Neural cell (in vitro differentiated cells): Measurements from ENCODE around the gene RNLS. TPM values are rescaled to one million over a fixed set of nuclear protein-coding genes. Genes with fewer than 3 reads are reported as not detected.

Source experiments
- H2AFZ ChIP-seq: fragments of 200-600, 300-800 bp; sonication (generic), shearing (Covaris generic); 2 replicates; pipeline ENCODE4 v1.6.0; 2014; ENCODE audit warnings: low read depth, mild to moderate bottlenecking, antibody characterized with exemption, low read length, moderate library complexity
- H3F3A ChIP-seq: fragments of 200-600 bp; shearing (Covaris generic); 2 replicates; pipeline ENCODE4 v1.6.1; 2016; ENCODE audit warnings: mild to moderate bottlenecking, moderate library complexity, mixed read lengths, antibody characterized with exemption, low read length; ENCODE audit not compliant: insufficient read depth, poor library complexity, severe bottlenecking
- H3K27ac ChIP-seq: fragments of 200-600, 300-800 bp; sonication (generic), shearing (Covaris generic); 2 replicates; pipeline ENCODE4 v1.5.1; 2014; ENCODE audit warnings: mild to moderate bottlenecking, low read length, moderate library complexity
- H3K27me3 ChIP-seq: fragments of 300-800, 200-600 bp; sonication (generic), shearing (Covaris generic); 2 replicates; pipeline ENCODE4 v1.6.0; 2014; ENCODE audit warnings: mild to moderate bottlenecking, low read depth, low read length, moderate library complexity; ENCODE audit not compliant: insufficient read depth
- H3K36me3 ChIP-seq: fragments of 300-800, 200-600 bp; sonication (generic), shearing (Covaris generic); 2 replicates; pipeline ENCODE4 v1.5.1; 2014; ENCODE audit warnings: mild to moderate bottlenecking, antibody characterized with exemption, low read length, moderate library complexity; ENCODE audit not compliant: insufficient read depth
- H3K4me2 ChIP-seq: fragments of 300-800, 200-600 bp; sonication (generic), shearing (Covaris generic); 2 replicates; pipeline ENCODE4 v1.6.0; 2014; ENCODE audit warnings: mild to moderate bottlenecking, low read length
- H3K4me3 ChIP-seq: fragments of 300-800, 200-600 bp; sonication (generic), shearing (Covaris generic); 2 replicates; pipeline ENCODE4 v1.5.1; 2014; ENCODE audit warnings: mild to moderate bottlenecking, low read length, moderate library complexity
- H3K79me2 ChIP-seq: fragments of 200-600 bp; shearing (Covaris generic); replicated peaks from 2 replicates; pipeline ENCODE4 v1.6.0; 2014; ENCODE audit warnings: mild to moderate bottlenecking, low read length, moderate library complexity; ENCODE audit not compliant: insufficient read depth
- H3K9ac ChIP-seq: fragments of 300-800, 200-600 bp; sonication (generic), shearing (Covaris generic); 2 replicates; pipeline ENCODE4 v1.6.1; 2016; ENCODE audit warnings: mild to moderate bottlenecking, low read length, mixed read lengths
- H3K9me2 ChIP-seq: fragments of 200-600 bp; shearing (Covaris generic); 2 replicates; pipeline ENCODE4 v1.6.1; 2016; ENCODE audit warnings: mild to moderate bottlenecking, low read length, mixed read lengths; ENCODE audit not compliant: insufficient read depth
- H3K9me3 ChIP-seq: fragments of 200-600, 300-800 bp; sonication (generic), shearing (Covaris generic); 2 replicates; pipeline ENCODE4 v1.6.1; 2016; ENCODE audit warnings: mild to moderate bottlenecking, mixed run types, low read length, moderate library complexity, mixed read lengths
- H4K20me1 ChIP-seq: fragments of 200-600 bp; shearing (Covaris generic); 2 replicates; pipeline ENCODE4 v1.6.1; 2016; ENCODE audit warnings: mild to moderate bottlenecking, mixed run types; ENCODE audit not compliant: insufficient read depth
- CTCF ChIP-seq: fragments of 450-650 bp; IDR thresholded peaks from 2 replicates; pipeline ENCODE4 v1.5.1; 2014; ENCODE audit warnings: antibody characterized with exemption, mild to moderate bottlenecking, moderate library complexity; ENCODE audit not compliant: poor library complexity, severe bottlenecking
- EP300 ChIP-seq: fragments of 450-650 bp; conservative IDR thresholded peaks from 2 replicates; pipeline ENCODE4 v1.6.1; 2014; ENCODE audit warnings: antibody characterized with exemption, mild to moderate bottlenecking, moderate library complexity; ENCODE audit not compliant: poor library complexity, severe bottlenecking
- EZH2 ChIP-seq: fragments of 200-600, 300-800 bp; shearing (Covaris generic), sonication (generic); IDR thresholded peaks from 2 replicates; pipeline ENCODE4 v1.6.1; 2014; ENCODE audit warnings: antibody characterized with exemption, low read length, borderline replicate concordance, mild to moderate bottlenecking; ENCODE audit not compliant: insufficient read depth, poor library complexity, severe bottlenecking
- MXI1 ChIP-seq: fragments of 450-650 bp; conservative IDR thresholded peaks from 2 replicates; pipeline ENCODE4 v1.6.1; 2014; ENCODE audit warnings: antibody characterized with exemption, mild to moderate bottlenecking; ENCODE audit not compliant: poor library complexity, severe bottlenecking
- POLR2AphosphoS5 ChIP-seq: IDR thresholded peaks from 2 replicates; pipeline ENCODE4 v1.6.1; 2012
- RAD21 ChIP-seq: fragments of 450-650 bp; conservative IDR thresholded peaks from 2 replicates; pipeline ENCODE4 v1.6.1; 2014; ENCODE audit warnings: antibody characterized with exemption, mild to moderate bottlenecking, moderate library complexity
- REST ChIP-seq: IDR thresholded peaks from 2 replicates; pipeline ENCODE4 v1.6.1; 2012; ENCODE audit warnings: borderline replicate concordance
- SMC3 ChIP-seq: fragments of 450-650 bp; conservative IDR thresholded peaks from 2 replicates; pipeline ENCODE4 v1.6.1; 2014; ENCODE audit warnings: antibody characterized with exemption, mild to moderate bottlenecking, moderate library complexity; ENCODE audit not compliant: poor library complexity
- TAF1 ChIP-seq: IDR thresholded peaks from 2 replicates; pipeline ENCODE4 v1.6.1; 2012; ENCODE audit warnings: low read depth
- polyA plus RNA-seq: library from polyadenylated mRNA; depleted of rRNA; stranded (reverse); fragments of >200 nt; gene quantifications from 2 replicates; pipeline ENCODE4 v1.2.3, GENCODE V29; 2014

Gene RNLS
- polyA plus RNA-seq, 1 donor from 2014 or later: 0.20 TPM

GRCh38 chr10:88428976-88429375 lies 154.1 kb downstream of the RNLS start:
- TF ChIP-seq RAD21: no peak
- TF ChIP-seq TAF1: no peak
- TF ChIP-seq EZH2: no peak
- TF ChIP-seq MXI1: no peak
- no peak for TF ChIP-seq EP300
- no peak for TF ChIP-seq REST
- TF ChIP-seq CTCF: no peak
- no peaks in the 10 kb centered on the region for H3F3A ChIP-seq
- H3K9me2 ChIP-seq: no peaks in the 10 kb centered on the region
- no peak overlapping the region for H2AFZ ChIP-seq
- H3K4me3 ChIP-seq: no peak overlapping the region
- no peaks in the 10 kb centered on the region for H3K79me2 ChIP-seq
- H3K27ac ChIP-seq: no peak overlapping the region
- no peaks in the 10 kb centered on the region for H3K27me3 ChIP-seq
- no peak overlapping the region for H3K4me2 ChIP-seq
- no peaks in the 10 kb centered on the region for H3K36me3 ChIP-seq
- no peaks in the 10 kb centered on the region for H4K20me1 ChIP-seq
- H3K9ac ChIP-seq: no peak overlapping the region
- no peaks in the 10 kb centered on the region for H3K9me3 ChIP-seq

GRCh38 chr10:88428442-88428841 lies 154.7 kb downstream of the RNLS start:
- Histone ChIP-seq H3K9ac (no peak overlapping the region), H3K4me2 (no peak overlapping the region), H3K9me2 (no peaks in the 10 kb centered on the region), H3K36me3 (no peaks in the 10 kb centered on the region), H3K27me3 (no peaks in the 10 kb centered on the region), H3K9me3 (no peaks in the 10 kb centered on the region), H3K4me3 (no peak overlapping the region), H3K27ac (no peak overlapping the region), H3F3A (no peaks in the 10 kb centered on the region), H4K20me1 (no peaks in the 10 kb centered on the region), H2AFZ (no peak overlapping the region), H3K79me2 (no peaks in the 10 kb centered on the region)
- TF ChIP-seq CTCF (no peak), MXI1 (no peak), TAF1 (no peak), EP300 (no peak), RAD21 (no peak), POLR2AphosphoS5 (no peak), EZH2 (no peak), REST (no peak), SMC3 (no peak)
